Forelimb muscle (tissue), 1 donor: Measurements from ENCODE around the gene CCDC60. TPM values are rescaled to one million over a fixed set of nuclear protein-coding genes. Genes with fewer than 3 reads are reported as not detected.
A peak's percentile ranks its signal among the peaks of the same experiment; 100 is the strongest.
"Not testable (repeated sequence)": the region's sequence is repeated elsewhere in the genome, so short reads cannot be mapped to it uniquely, and the experiment has no call there.

Experiments
- DNase-seq: peaks from one replicate; pipeline ENCODE4 v3.0.0-alpha.2; 2013; ENCODE audit warnings: low read depth
- polyA plus RNA-seq: library from polyadenylated mRNA; unstranded; fragments of 120-200 nt; gene quantifications from one replicate; pipeline ENCODE4 v1.2.1, GENCODE V29; 2013; ENCODE audit not compliant: insufficient read length

CCDC60 gene
- polyA plus RNA-seq, 1 donor = 0.09 TPM

DNA sequence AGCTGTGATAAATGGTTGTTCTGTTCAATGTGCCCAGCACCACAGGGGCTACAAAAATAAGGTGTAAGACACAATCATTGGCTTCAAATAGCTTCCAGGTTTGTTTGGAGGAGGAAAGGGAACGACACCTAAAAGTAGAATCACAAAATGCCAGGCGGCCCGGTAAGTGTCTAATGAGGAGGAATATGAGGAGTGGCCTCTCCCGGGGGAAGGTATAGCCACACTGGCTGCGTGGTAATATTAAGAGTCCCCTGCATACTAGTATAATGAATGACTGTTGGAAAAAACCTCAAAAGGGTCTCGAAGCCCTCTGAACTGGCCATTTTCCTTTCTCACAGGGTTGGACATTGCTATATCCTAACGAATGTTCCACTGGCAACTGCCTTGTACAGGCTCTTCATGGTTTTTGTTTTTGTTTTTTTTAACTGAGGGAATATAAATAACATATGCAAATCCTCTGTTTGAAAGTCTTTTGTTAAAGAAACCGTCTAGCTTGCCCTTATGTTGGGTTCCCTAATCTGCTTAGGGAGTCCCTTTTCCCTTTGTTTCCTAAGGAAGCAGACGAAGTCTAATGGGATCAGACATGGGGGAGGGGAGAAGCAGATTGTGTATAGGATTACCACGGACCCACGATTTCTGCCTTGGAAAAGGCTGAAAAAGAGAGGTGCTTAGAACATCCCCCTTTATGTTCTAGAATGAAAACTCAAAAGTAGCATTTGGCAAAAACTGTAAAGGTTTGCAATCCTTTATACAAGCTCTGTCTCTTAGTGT is 4.2 kb downstream of the CCDC60 start:
- no peak for DNase-seq

GRCh38 chr12:119340578-119340977 is 6.0 kb downstream of the CCDC60 start:
- DNase-seq = no peak

- DNase-seq = no peak
These were observed 6.5 kb downstream of the CCDC60 start for GRCh38 chr12:119341020-119341419.

GRCh38 chr12:119341988-119342387 is 7.5 kb downstream of the CCDC60 start:
- DNase-seq = no peak

- no peak for DNase-seq
These were observed 8.6 kb downstream of the CCDC60 start for GRCh38 chr12:119343130-119343529.

DNA sequence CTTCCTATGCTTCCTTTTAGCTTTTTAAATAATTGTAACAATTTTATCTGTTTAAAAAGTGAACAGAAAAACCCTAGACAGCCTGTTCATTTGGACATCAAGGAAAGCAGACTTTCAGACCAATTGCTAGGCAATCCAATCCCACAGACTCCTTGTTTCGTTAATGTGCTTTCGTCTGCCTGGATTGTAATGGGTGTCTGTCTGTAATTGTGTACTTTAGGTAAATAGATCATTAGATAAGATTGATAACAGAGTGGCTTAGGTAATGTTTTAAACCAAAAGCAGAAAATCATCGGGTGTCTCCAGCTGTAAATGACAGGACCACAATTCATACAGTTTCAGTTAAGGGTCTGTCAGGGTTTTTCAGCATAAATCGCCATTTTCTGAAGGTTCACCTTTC is 19.6 kb downstream of the CCDC60 start:
- DNase-seq = no peak

DNA sequence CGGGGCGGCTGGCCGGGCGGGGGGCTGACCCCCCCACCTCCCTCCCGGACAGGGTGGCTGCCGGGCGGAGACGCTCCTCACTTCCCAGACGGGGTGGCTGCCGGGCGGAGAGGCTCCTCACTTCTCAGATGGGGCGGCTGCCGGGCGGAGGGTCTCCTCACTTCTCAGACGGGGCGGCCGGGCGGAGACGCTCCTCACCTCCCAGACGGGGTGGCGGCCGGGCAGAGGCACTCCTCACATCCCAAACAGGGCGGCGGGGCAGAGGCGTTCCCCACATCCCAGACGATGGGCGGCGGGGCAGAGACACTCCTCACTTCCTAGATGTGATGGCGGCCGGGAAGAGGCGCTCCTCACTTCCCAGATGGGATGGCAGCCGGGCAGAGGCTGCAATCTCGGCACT is 25.8 kb downstream of the CCDC60 start:
- not testable (repeated sequence) for DNase-seq

DNA sequence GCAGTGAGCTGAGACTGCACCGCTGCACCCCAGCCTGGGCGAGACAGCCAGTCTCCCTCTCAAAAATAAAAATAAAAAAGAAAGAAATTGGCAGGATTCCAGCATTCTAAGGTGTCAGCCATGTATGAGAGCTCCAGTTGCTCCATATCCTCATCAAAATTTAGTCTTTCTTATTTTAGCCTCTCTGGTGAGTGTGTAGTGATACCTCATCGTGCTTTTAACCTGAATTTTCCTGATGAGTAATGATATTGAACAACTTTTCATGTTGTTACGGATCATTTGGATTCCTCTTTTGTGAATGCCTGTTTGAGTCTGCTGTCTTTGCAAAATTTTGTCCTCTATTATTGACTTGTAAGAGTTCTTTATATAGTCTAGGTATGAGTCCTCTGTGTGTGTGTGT is 28.5 kb downstream of the CCDC60 start:
- DNase-seq = no peak

- DNase-seq = no peak
These were observed 29.0 kb downstream of the CCDC60 start for GRCh38 chr12:119363490-119363889.

DNA sequence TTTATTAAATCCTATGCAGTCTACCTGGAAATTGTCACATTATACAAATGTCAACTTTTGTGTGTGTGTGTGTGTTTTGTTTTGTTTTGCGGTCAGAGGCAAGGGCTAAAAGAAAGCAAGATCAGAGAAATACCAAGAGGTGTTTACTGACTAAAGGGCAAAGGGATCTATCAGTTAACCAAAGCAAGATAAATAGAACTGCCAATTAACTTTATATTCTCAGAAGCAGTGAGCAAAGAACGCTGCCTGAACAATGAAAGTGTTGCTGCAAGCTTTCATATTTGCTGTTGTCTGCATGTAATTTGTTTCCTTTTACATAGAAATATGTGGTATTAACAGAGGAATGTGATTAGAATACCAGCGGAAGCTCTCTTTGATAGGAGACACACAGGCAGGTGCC is 30.9 kb downstream of the CCDC60 start:
- no peak for DNase-seq

DNA sequence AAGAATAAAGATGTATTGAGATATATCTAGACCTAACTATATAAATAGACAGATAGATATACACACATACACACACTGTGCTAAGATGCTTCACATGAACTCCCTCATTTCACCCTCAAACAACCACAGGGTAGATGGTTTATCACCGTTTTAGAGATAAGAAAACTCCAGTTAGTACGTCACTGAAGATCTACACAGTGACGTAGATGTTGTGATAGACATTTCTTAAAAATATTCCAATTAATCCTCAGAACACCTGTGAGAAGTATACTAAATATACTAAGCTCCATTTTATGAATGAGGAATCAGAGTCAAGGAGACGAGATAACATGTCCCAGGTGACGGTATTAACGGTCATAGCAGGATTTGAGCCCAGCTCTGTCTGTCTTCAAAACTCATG is 31.5 kb downstream of the CCDC60 start:
- DNase-seq = no peak

- DNase-seq = no peak
These were observed 34.6 kb downstream of the CCDC60 start for GRCh38 chr12:119369161-119369560.

DNA sequence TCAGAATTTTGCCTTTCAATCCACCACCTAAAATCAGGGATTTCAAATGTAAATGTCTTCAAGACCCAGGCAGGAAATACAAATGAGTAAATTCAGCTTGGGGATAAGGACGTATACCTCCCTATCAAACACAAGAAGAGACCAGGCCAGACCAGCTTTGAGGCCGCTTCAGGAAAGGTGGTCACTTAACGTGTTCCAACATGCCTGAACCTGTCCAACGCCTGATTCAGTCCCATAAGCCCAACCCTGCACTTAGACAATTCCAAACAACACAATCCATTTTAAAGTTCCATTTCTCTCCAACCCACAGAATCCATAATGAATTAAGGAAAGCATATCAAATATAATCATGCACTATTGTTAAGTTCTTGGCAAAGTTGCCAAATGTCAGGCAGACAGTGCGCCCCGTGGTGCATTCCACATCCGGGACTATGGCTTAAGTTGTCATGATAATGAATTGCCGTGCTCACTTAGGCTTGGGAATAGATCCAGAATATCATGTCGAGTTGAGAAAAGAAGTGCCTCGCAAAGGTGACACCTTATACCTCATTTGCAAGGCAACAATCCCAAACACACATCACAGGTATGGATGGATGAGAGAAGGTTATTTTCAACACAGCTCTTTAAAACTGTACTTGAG is 35.5 kb downstream of the CCDC60 start:
- DNase-seq = no peak

DNA sequence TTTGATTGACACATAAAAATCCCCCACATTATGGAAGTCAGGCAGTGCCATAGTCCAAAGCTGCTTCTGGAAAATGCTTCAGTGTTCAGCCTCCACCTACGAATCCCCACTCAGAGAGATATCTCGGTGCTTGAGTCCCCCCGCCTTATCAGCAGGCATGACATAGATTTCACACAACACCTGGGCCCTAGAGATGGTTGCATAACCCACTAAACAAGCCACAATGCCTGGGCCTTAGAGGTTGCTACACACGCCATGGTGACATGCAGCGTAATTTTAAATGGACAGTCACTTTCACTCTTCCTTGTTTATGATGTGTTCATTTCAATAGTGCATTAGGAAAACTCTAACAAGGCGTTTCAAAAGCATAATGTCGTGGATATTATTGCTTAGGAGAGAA is 38.0 kb downstream of the CCDC60 start:
- DNase-seq = no peak

DNA sequence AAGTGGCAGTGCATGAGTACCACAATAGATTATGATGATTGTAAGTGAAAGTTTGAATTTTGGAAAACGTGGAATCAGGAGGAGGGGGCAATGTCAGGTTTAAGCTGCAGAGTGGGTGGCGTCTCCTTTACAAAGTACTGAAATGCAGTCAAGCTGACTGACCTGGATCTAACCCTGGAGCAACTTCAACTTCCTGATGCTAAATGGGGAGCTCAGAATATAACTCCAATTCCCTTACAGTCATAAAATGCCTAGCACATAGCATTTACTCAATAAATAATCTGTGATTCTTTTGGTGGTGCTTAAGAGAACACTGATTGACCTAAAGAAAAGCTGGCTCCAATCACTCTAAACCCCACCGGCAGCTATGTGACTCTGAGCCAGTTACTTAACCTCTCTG is 38.5 kb downstream of the CCDC60 start:
- DNase-seq = no peak

DNA sequence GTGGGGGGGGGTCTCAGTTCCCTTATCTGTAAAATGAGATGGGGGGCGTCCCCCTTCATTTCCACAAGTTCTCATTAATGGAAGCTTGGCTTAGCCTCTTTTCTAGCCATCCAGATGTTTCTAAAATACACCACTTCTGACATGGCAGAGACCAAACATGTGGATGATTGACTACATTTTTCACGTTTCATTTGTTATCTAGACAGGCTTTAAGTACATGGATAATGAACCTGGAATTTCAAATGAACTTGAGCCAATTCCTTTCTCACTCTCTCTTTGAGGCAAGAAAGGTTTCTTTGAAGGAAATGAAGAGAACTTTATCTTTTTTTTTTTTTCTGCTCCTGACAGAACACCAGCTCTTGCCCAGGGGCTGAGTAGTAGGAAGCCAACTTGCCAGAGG is 39.1 kb downstream of the CCDC60 start:
- DNase-seq = no peak

DNA sequence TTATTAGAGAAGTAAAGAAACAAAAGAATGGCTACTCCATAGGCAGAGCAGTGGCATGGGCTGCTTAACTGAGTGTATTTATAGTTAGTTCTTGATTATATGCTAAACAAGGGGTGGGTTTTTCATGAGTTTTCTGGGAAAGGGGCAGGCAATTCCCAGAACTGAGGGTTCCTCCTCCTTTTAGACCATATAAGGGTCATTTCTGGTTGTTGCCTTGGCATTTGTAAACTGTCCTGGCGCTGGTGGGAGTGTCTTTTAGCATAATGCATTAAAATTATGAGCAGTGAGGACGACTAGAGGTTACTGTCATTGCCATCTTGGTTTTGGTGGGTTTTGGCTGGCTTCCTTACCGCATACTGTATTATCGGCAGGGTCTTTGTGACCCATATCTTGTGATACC is 40.1 kb downstream of the CCDC60 start:
- no peak for DNase-seq

GRCh38 chr12:119375075-119375882 is 40.8 kb downstream of the CCDC60 start:
- peak; percentile 22 for DNase-seq

- DNase-seq = no peak
These were observed 41.3 kb downstream of the CCDC60 start for GRCh38 chr12:119375883-119376190.

DNA sequence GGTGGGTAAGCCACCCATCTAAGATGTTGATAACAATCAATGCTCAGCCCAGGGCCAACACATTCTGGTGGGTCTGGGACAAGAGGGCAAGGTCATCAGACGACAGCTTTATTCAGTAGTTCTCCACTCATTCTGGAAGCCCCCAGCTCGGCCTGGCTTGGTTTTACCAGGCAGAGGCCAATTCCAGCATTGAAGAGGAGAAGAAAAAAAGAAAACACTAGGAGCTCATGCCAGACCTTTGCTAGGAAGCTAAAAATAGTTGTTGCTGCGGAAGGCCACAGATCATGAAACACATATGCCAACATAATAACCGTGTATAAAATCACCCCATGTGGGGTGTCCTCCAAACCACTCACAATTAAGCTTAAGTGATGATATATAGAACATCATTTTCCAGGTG is 44.4 kb downstream of the CCDC60 start:
- no peak for DNase-seq

- DNase-seq = no peak
These were observed 47.1 kb downstream of the CCDC60 start for GRCh38 chr12:119381471-119382235.

GRCh38 chr12:119383206-119383605 is 48.7 kb downstream of the CCDC60 start:
- no peak for DNase-seq
